Pancreas (tissue), 10 donors: ENCODE measurements around the gene CEP72. TPM values are rescaled to one million over a fixed set of nuclear protein-coding genes. Genes with fewer than 3 reads are reported as not detected.
"Not testable (repeated sequence)": the region's sequence is repeated elsewhere in the genome, so short reads cannot be mapped to it uniquely, and the experiment has no call there.

Experiments used
- ATAC-seq, 4 donors: fragments of 200-7000 bp; cut with Tn5 transposase; one replicate each; pipeline versions ENCODE4 v1.8.0 to v1.9.1; 2020; ENCODE audit warnings: mild to moderate bottlenecking in 4 of 4, moderate library complexity in 4 of 4
- DNase-seq, 6 donors: peaks; one replicate each; pipeline ENCODE4 v3.0.0-alpha.2; 2020
- FAIRE-seq: peaks from 2 replicates; lab custom pipeline; 2012; peaks lifted over from hg19 to GRCh38; lab: Jason Lieb, UNC
- H3K27ac ChIP-seq, 4 donors: fragments of 200-600 bp; sonication (generic); 1 replicate in 3 of 4; 2 replicates in 1 of 4; pipeline versions ENCODE4 v1.5.0 to v1.8.0; 2020
- H3K27me3 ChIP-seq, 4 donors: fragments of 200-600 bp; one replicate each; pipeline ENCODE4 v1.8.0; 2021
- H3K36me3 ChIP-seq, 3 donors: fragments of 200-600 bp; sonication (generic) in 1 of 3; one replicate each; pipeline versions ENCODE4 v1.5.0 to v1.8.0; 2020 to 2021
- H3K4me1 ChIP-seq, 3 donors: fragments of 200-600 bp; one replicate each; pipeline ENCODE4 v1.8.0; 2021
- H3K4me3 ChIP-seq, 4 donors: fragments of 200-600 bp; sonication (generic) in 2 of 4; one replicate each; pipeline versions ENCODE4 v1.5.0 to v1.8.0; 2020 to 2021
- H3K9me3 ChIP-seq, 4 donors: fragments of 200-600 bp; one replicate each; pipeline ENCODE4 v1.8.0; 2021
- WGBS, 2 donors: extraction: QIAGEN DNeasy Blood & Tissue Kit; methylation state at CpG; one replicate each; pipeline ENCODE4 v1.1.7; 2013; 5-methylcytosine and 5-hydroxymethylcytosine counted together
- intact Hi-C, 3 donors: fragments of 100-400 bp; cut with DNase I; formaldehyde crosslinking; loops; one replicate each; pipeline versions ENCODE4 v1.11.1 to v1.14.2; 2022
- polyA plus RNA-seq, 2 donors: library from polyadenylated mRNA; stranded (reverse); fragments of 200-250 nt; gene quantifications; one replicate each; pipeline ENCODE4 v1.2.3, GENCODE V29; 2013
- total RNA-seq, 6 donors: library from RNA; stranded (reverse); fragmentation: NEBNext Ultra II Directional in 4 of 6; extraction: Animal tissue kit (Norgen Biotek cat#: 25700) in 4 of 6; gene quantifications; one replicate each; pipeline versions ENCODE4 v1.2.1 to v1.2.4, GENCODE V29; 2021 to 2023
- TF ChIP-seq, protein P1 (sequence below), 4 donors: fragments of 200-600 bp; sonication (generic) in 3 of 4; IDR thresholded peaks; one replicate each; pipeline versions ENCODE4 v1.5.0 to v1.8.0; 2021; ENCODE audit warnings: antibody characterized with exemption in 4 of 4
- donor health status: healthy with polysubstance abuse.
- donor health status: DM: no; HTN: no; CAD: no; lungs with moderate emphysema.
- donor health status: DM: no; HTN: no; CAD: no.
- donor health status: control.
- donor health status: control.
- donor health status: Bipolar disorder and iron deficiency.
- donor health status: DM: yes; HTN: yes; CAD: no.
- donor health status: DM: no; HTN: no; CAD: no.
- donor health status: DM: no; HTN: no; CAD: no.
- donor health status: DM: yes; HTN: yes; CAD: no.

The CEP72 gene
- total and polyA plus RNA-seq, 8 donors: 3.5 to 7.5 (median 4.6) TPM

DNA sequence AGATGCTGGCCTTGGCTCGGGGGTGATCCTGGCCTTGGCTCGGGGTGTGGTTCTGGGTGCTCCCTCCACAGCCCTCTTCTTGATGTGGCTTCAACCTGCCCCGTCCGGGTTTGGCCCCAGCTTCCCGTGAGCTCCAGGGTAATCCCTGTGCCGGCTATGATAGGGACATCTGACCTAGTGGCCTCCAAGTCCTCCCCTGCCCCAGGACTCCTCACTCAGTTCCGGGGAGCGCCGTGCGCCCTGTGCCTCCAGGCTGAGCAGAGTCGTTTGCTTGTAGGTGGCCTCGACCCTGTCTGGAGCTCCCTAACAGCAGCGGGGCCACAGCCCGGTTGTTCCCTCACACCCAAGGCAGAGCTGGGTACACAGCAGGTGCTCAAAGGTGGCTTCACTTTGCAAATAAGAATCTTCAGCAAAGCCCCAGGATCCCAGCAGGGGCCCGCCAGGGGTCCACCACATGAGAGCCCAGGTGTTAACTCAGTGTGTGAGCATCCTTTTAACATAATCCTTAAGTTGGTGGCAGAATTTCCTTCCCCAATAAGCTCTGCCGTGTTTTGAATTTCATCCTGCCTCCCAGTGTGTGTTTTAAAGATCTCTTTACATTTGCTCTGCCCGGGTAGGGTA, 32.3 kb upstream of the CEP72 start:
- WGBS, 2 donors: 49% methylated on average over 17 of the region's 17 CpGs
- ATAC-seq (no peak), FAIRE-seq (no peak), DNase-seq (peak in 1 of 6 donors; percentile 43)
- Histone ChIP-seq H3K4me3 (no peak overlapping the region), H3K27ac (no peak overlapping the region), H3K27me3 (no peaks in the 10 kb centered on the region), H3K9me3 (peaks cover 0 to 3% (median 0%) of the 10 kb centered on the region in 4 donors), H3K36me3 (no peaks in the 10 kb centered on the region), H3K4me1 (no peaks in the 10 kb centered on the region)
- intact Hi-C loops: no loop called here
- TF ChIP-seq, protein P1, sequence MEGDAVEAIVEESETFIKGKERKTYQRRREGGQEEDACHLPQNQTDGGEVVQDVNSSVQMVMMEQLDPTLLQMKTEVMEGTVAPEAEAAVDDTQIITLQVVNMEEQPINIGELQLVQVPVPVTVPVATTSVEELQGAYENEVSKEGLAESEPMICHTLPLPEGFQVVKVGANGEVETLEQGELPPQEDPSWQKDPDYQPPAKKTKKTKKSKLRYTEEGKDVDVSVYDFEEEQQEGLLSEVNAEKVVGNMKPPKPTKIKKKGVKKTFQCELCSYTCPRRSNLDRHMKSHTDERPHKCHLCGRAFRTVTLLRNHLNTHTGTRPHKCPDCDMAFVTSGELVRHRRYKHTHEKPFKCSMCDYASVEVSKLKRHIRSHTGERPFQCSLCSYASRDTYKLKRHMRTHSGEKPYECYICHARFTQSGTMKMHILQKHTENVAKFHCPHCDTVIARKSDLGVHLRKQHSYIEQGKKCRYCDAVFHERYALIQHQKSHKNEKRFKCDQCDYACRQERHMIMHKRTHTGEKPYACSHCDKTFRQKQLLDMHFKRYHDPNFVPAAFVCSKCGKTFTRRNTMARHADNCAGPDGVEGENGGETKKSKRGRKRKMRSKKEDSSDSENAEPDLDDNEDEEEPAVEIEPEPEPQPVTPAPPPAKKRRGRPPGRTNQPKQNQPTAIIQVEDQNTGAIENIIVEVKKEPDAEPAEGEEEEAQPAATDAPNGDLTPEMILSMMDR (IDR thresholded peaks at IDR 0.05): no peak

DNA sequence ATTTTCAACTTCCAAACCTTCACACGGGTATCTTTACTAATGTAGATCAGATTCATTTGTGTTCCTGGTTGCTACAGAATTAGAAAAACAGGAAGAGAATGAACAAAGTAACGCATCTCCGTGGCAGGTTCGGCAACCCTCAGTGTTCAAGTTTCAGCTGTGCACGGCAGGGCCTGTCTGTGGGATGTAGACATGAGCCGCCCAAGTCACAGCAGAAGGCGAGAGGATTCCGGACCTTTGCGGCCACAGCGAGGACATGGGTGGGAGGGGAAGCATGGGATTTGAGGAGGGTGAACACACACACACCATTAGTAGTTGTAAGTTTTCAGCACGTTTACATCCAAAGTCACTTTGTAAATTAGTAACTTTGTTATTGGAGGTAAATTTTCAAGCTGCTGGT, 31.7 kb upstream of the CEP72 start:
- H3K4me3 ChIP-seq: no peak overlapping the region
- TF ChIP-seq, protein P1 (IDR thresholded peaks at IDR 0.05): no peak
- H3K36me3 ChIP-seq: no peaks in the 10 kb centered on the region
- no peak overlapping the region for H3K27ac ChIP-seq
- DNase-seq (no peak), FAIRE-seq (no peak), ATAC-seq (no peak)
- H3K27me3 ChIP-seq: no peaks in the 10 kb centered on the region
- 61 to 68% methylated on average over 11 of the region's 11 CpGs for WGBS, 2 donors
- peaks cover 0 to 3% (median 0%) of the 10 kb centered on the region in 4 donors for H3K9me3 ChIP-seq
- intact Hi-C loops: no loop called here
- H3K4me1 ChIP-seq: no peaks in the 10 kb centered on the region

DNA sequence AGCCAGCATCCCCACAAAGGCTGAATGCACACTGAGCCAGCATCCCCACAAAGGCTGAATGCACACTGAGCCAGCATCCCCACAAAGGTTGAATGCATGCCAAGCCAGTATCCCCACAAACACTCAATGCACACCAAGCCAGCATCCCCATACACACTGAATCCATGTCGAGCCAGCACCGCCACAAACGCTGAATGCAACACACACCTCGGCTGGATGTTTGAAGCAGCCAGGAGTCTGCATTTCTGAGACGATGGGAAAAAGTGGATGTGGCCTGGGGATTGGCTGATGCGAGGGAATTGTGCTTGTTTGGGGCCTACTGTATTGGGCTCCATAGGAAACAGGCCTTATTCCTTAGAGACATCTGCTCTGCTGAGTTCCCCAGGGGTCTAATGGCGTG, 30.9 kb upstream of the CEP72 start:
- FAIRE-seq (no peak), ATAC-seq (no peak), DNase-seq (no peak)
- intact Hi-C loops: no loop called here
- Histone ChIP-seq H3K27me3 (no peaks in the 10 kb centered on the region), H3K27ac (no peak overlapping the region), H3K36me3 (no peaks in the 10 kb centered on the region), H3K4me3 (no peak overlapping the region), H3K4me1 (no peaks in the 10 kb centered on the region), H3K9me3 (peaks cover 0 to 3% (median 0%) of the 10 kb centered on the region in 4 donors)
- TF ChIP-seq, protein P1 (IDR thresholded peaks at IDR 0.05): no peak
- WGBS, 2 donors: 78 to 82% methylated on average over 7 of the region's 7 CpGs

DNA sequence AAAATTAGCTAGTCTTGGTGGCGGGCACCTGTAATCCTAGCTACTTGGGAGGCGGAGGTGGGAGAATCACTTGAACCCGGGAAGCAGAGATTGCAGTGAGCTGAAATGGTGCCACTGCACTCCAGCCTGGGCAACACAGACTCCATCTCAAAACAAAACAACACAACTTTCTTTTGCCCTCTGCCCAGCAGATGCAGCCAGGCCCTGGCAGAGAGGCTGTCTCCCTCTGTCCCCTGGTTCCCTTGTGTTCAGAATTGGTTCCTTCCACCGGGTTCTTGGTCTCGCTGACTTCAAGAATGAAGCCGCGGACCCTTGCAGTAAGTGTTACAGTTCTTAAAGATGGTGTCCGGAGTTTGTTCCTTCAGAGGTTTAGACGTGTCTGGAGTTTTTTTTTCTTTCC, 30.2 kb upstream of the CEP72 start:
- Histone ChIP-seq H3K27ac (no peak overlapping the region), H3K36me3 (no peaks in the 10 kb centered on the region), H3K9me3 (peaks cover 0 to 3% (median 0%) of the 10 kb centered on the region in 4 donors), H3K4me1 (no peaks in the 10 kb centered on the region), H3K27me3 (no peaks in the 10 kb centered on the region), H3K4me3 (no peak overlapping the region)
- FAIRE-seq (no peak), ATAC-seq (no peak), DNase-seq (no peak)
- intact Hi-C loops: no loop called here
- TF ChIP-seq, protein P1 (IDR thresholded peaks at IDR 0.05): no peak
- 77 to 85% methylated on average over 9 of the region's 9 CpGs for WGBS, 2 donors

DNA sequence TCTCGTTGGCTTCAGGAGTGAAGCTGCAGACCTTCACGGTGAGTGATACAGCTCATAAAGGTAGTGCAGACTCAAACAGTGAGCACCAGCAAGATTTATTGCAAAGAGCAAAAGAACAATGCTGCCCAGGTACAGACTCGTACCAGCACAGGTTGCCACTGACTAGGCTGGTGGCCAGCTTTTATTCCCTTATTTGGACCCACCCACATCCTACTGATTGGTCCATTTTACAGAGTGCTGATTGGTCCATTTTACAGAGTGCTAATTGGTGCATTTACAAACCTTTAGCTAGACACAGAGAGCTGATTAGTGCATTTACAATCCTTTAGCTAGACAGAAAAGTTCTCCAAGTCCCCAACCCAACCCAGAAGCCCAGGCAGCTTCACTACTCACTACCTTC, 29.7 kb upstream of the CEP72 start:
- H3K27ac ChIP-seq, DNase-seq, H3K9me3 ChIP-seq, H3K4me1 ChIP-seq, intact Hi-C loops, FAIRE-seq, H3K27me3 ChIP-seq, ATAC-seq, H3K4me3 ChIP-seq, H3K36me3 ChIP-seq: not testable (repeated sequence)
- WGBS, 2 donors: 72 to 73% methylated on average over 3 of the region's 3 CpGs
